K562 (cell line): Measurements from ENCODE around the gene TOR1AIP1. TPM values are rescaled to one million over a fixed set of nuclear protein-coding genes. Genes with fewer than 3 reads are reported as not detected.

Experiments used
- ATAC-seq: fragments of 200-7000 bp; cut with Tn5 transposase; 3 replicates; pipeline ENCODE4 v1.9.1; 2020; ENCODE audit warnings: moderate library complexity
- BruUV-seq: library from RNA; stranded (reverse); fragments of 400-500 nt; replicated peaks from 2 replicates; lab custom pipeline; 2021; lab: Mats Ljungman, UMichigan
- CTCF ChIA-PET: fragments of 300-600 bp; formaldehyde crosslinking; extraction: SDS; loops from one replicate; lab custom pipeline; 2021; ENCODE audit warnings: low intra/inter-chr PET ratio; lab: Yijun Ruan, JAX
- POLR2A ChIA-PET: fragments of 300-600, 350-650 bp; sonication (Branson Sonifier 250); formaldehyde crosslinking; extraction: SDS; loops from one replicate; lab custom pipeline; 2021; ENCODE audit warnings: antibody characterized with exemption, inconsistent platforms; lab: Yijun Ruan, JAX
- DNase-seq, 4 experiments: peaks; one replicate each; pipeline versions ENCODE4 v3.0.0 to v3.0.0-alpha.2; 2011 to 2018; ENCODE audit warnings: low spot score in 3 of 4, mixed read lengths in 3 of 4; ENCODE audit errors: extremely low read depth in 1 of 4
- FAIRE-seq: peaks from 2 replicates; lab custom pipeline; 2011; peaks lifted over from hg19 to GRCh38; lab: Jason Lieb, UNC
- H2AFZ ChIP-seq: 2 replicates; pipeline ENCODE4 v1.6.0; 2011; ENCODE audit warnings: low read depth, low read length, control low read depth, inconsistent platforms
- H3K27ac ChIP-seq: fragments of 200-600 bp; 3 replicates; pipeline ENCODE4 v1.8.0; 2011; ENCODE audit warnings: low read depth, mild to moderate bottlenecking, control low read depth, inconsistent platforms, low read length, moderate library complexity, mixed read lengths; ENCODE audit errors: extremely low read depth
- H3K27me3 ChIP-seq, 2 experiments: fragments of 300-600 bp in 1 of 2; 2 replicates in 1 of 2; 3 replicates in 1 of 2; pipeline versions ENCODE4 v1.6.0 to v1.8.0; 2011; ENCODE audit warnings: inconsistent platforms in 2 of 2, low read length in 2 of 2, mild to moderate bottlenecking in 1 of 2, mixed read lengths in 1 of 2, moderate library complexity in 1 of 2; ENCODE audit not compliant: control insufficient read depth in 2 of 2, insufficient read depth in 2 of 2
- H3K36me3 ChIP-seq: fragments of 300-600 bp; 3 replicates; pipeline ENCODE4 v1.8.0; 2011; ENCODE audit warnings: mild to moderate bottlenecking, low read length, inconsistent platforms; ENCODE audit not compliant: control insufficient read depth, insufficient read depth
- H3K4me1 ChIP-seq, 2 experiments: fragments of 200-600 bp in 1 of 2; replicated peaks in 1 of 2; 2 replicates in 1 of 2; 3 replicates in 1 of 2; pipeline versions ENCODE4 v1.5.1 to v1.8.0; 2011; ENCODE audit warnings: inconsistent platforms in 2 of 2, low read length in 2 of 2, mild to moderate bottlenecking in 1 of 2, mixed read lengths in 1 of 2, moderate library complexity in 1 of 2; ENCODE audit not compliant: control insufficient read depth in 2 of 2, insufficient read depth in 2 of 2
- H3K4me2 ChIP-seq: 2 replicates; pipeline ENCODE4 v1.6.1; 2011; ENCODE audit warnings: low read length, control low read depth, inconsistent platforms, mixed read lengths; ENCODE audit not compliant: insufficient read depth
- H3K4me3 ChIP-seq: fragments of 200-600 bp; sonication (generic), shearing (Covaris generic); 2 replicates; pipeline ENCODE4 v1.5.1; 2016; ENCODE audit warnings: control low read depth, inconsistent platforms
- H3K79me2 ChIP-seq: fragments of 200-600 bp; 3 replicates; pipeline ENCODE4 v1.8.0; 2011; ENCODE audit warnings: low read length, inconsistent platforms; ENCODE audit not compliant: control insufficient read depth, insufficient read depth
- H3K9ac ChIP-seq, 2 experiments: 2 replicates each; pipeline versions ENCODE4 v1.6.0 to v1.6.1; 2011; ENCODE audit warnings: low read depth in 2 of 2, low read length in 2 of 2, control low read depth in 1 of 2, inconsistent platforms in 1 of 2, mild to moderate bottlenecking in 1 of 2, mixed read lengths in 1 of 2; ENCODE audit not compliant: insufficient read depth in 1 of 2
- H3K9me1 ChIP-seq: one replicate; pipeline ENCODE4 v1.6.0; 2011; ENCODE audit warnings: inconsistent platforms, mild to moderate bottlenecking, low read length, moderate library complexity; ENCODE audit not compliant: control insufficient read depth, insufficient read depth
- H3K9me3 ChIP-seq: replicated peaks from 2 replicates; pipeline ENCODE4 v1.5.1; 2011; ENCODE audit warnings: low read depth, low read length, inconsistent platforms; ENCODE audit not compliant: control insufficient read depth, insufficient read depth
- H4K20me1 ChIP-seq: replicated peaks from 2 replicates; pipeline ENCODE4 v1.6.1; 2011; ENCODE audit warnings: low read length, inconsistent platforms, mixed read lengths; ENCODE audit not compliant: control insufficient read depth, insufficient read depth
- FOXA3 ChIP-seq, 2 experiments: fragments of 450-650 bp in 1 of 2; sonication (generic) in 1 of 2; formaldehyde crosslinking; IDR thresholded peaks in 1 of 2; conservative IDR thresholded peaks in 1 of 2; 2 replicates each; pipeline versions ENCODE4 v1.4.0 to v1.8.0; 2020 to 2022; ENCODE audit warnings: mild to moderate bottlenecking in 2 of 2, missing genetic modification reagents in 1 of 2
- HMGN3 ChIP-seq: IDR thresholded peaks from 2 replicates; pipeline ENCODE4 v1.6.1; 2011; ENCODE audit warnings: borderline replicate concordance, low read depth, mild to moderate bottlenecking, mixed read lengths, low read length; ENCODE audit not compliant: insufficient read length; ENCODE audit errors: extremely low read depth
- IFI16 ChIP-seq: fragments of 250-450 bp; sonication (Bioruptor Pico); IDR thresholded peaks from 2 replicates; pipeline ENCODE4 v2.1.2; 2022; ENCODE audit warnings: mild to moderate bottlenecking, inconsistent platforms
- SMAD1 ChIP-seq: fragments of 150-350 bp; IDR thresholded peaks from 2 replicates; pipeline ENCODE4 v1.6.1; 2014; ENCODE audit warnings: low read length, low read depth; ENCODE audit not compliant: partially characterized antibody
- TAF1 ChIP-seq: IDR thresholded peaks from 2 replicates; pipeline ENCODE4 v1.6.1; 2011; ENCODE audit warnings: mild to moderate bottlenecking, low read length, moderate library complexity; ENCODE audit not compliant: insufficient read depth, control insufficient read depth, severe bottlenecking; ENCODE audit errors: extremely low read depth
- ZBTB11 ChIP-seq, 3 experiments: fragments of 200-800 bp in 1 of 3; fragments of 250-450 bp in 1 of 3; fragments of 450-650 bp in 1 of 3; sonication (Bioruptor Pico) in 1 of 3; sonication (Bioruptor generic) in 1 of 3; formaldehyde crosslinking in 1 of 3; IDR thresholded peaks; 2 replicates each; pipeline versions ENCODE4 v1.6.1 to v1.8.0; 2016 to 2022; ENCODE audit warnings: mild to moderate bottlenecking in 2 of 3, missing genetic modification characterization in 2 of 3, missing compliant biosample characterization in 1 of 3, moderate library complexity in 1 of 3
- ZBTB12 ChIP-seq: fragments of 250-450 bp; sonication (Bioruptor Pico); IDR thresholded peaks from 2 replicates; pipeline ENCODE4 v1.4.0; 2020
- ZNF184 ChIP-seq: sonication (generic); formaldehyde crosslinking; IDR thresholded peaks from 2 replicates; pipeline ENCODE4 v1.5.0; 2020; ENCODE audit warnings: missing genetic modification reagents
- ZNF311 ChIP-seq: fragments of 250-450 bp; sonication (Bioruptor Pico); IDR thresholded peaks from 2 replicates; pipeline ENCODE4 v1.4.0; 2020; ENCODE audit warnings: mild to moderate bottlenecking, moderate library complexity
- WGBS: fragments of 100-300 bp; shearing (Covaris generic); methylation state at CpG from one replicate; pipeline ENCODE4 v1.1.6; 2016; ENCODE audit warnings: low coverage, mixed read lengths; ENCODE audit not compliant: insufficient coverage; ENCODE audit errors: missing lambda C conversion rate; 5-methylcytosine and 5-hydroxymethylcytosine counted together
- in situ Hi-C: fragments of 300-500 bp; cut with MboI; formaldehyde crosslinking; loops from 4 replicates; pipeline ENCODE4 v1.15.0; 2018; ENCODE audit warnings: inconsistent platforms, mixed read lengths
- intact Hi-C: fragments of 100-400 bp; cut with micrococcal nuclease; formaldehyde crosslinking; loops from 2 replicates; pipeline ENCODE4 v1.14.2; 2022
- polyA plus RNA-seq, 8 experiments: library from polyadenylated mRNA; depleted of rRNA in 4 of 8; stranded (reverse) in 5 of 8; unstranded in 3 of 8; fragments of >200 nt; fragmentation: Nextera tagmentation in 2 of 8; fragmentation: Illumina TruSeq in 1 of 8; extraction: Ambion mirVana in 2 of 8; extraction: Trizol in 1 of 8; gene quantifications; 2 replicates each; pipeline versions ENCODE4 v1.2.1 to v1.2.3, GENCODE V29; 2011 to 2014; ENCODE audit warnings: inconsistent platforms in 1 of 8, missing spikeins in 1 of 8
- total RNA-seq, 7 experiments: library from RNA; depleted of rRNA in 6 of 7; stranded (reverse); fragments of >200 nt in 6 of 7; fragmentation: Illumina TruSeq in 2 of 7; extraction: Trizol in 2 of 7; gene quantifications; 2 replicates each; pipeline versions ENCODE4 v1.2.1 to v1.2.3, GENCODE V29; 2011 to 2021; ENCODE audit warnings: low replicate concordance in 1 of 7
- TF ChIP-seq, protein P1 (sequence below): fragments of 250-450 bp; sonication (Bioruptor Pico); IDR thresholded peaks from 2 replicates; pipeline ENCODE4 v1.8.0; 2022; ENCODE audit warnings: moderate library complexity, mild to moderate bottlenecking, inconsistent platforms
- TF ChIP-seq, protein P2 (sequence below): conservative IDR thresholded peaks from 2 replicates; pipeline ENCODE4 v1.6.1; 2011; ENCODE audit warnings: low read depth, mild to moderate bottlenecking, low read length; ENCODE audit not compliant: control insufficient read depth

The TOR1AIP1 gene
- total and polyA plus RNA-seq, 9 of the 15 experiments (the other 6 are each of a cell fraction or from before 2014, with no cell fraction given): 18.1 to 46.9 (median 35.5) TPM

- TF ChIP-seq ZBTB11 (CRISPR knock-in tag; IDR thresholded peaks at IDR 0.05): no peak
These were observed 42.2 kb downstream of the TOR1AIP1 start (continued) for GRCh38 chr1:179924268-179924667.

DNA sequence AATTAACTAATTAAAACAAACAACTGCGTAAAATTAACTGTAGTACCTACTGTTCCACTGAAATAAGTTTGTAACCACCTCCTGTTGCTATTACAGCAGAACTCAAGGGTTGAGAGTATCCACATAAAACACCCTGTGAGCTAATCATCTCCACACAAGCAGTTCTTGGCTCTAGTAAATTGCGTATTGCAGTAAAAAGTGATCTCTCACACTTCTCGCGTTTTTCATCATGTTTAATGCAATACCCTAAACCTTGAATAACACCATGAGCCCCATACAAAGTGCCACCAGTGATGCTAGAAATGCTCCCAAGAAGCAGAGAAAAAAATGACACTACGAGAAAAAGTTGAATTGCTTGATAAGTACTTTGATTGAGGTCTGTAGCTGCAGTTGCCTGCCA, 43.2 kb downstream of the TOR1AIP1 start:
- no peak overlapping the region for H2AFZ ChIP-seq
- WGBS: 60% methylated on average over 5 of the region's 5 CpGs
- H4K20me1 ChIP-seq: no peaks in the 10 kb centered on the region
- peaks cover 0 to 4% of the 10 kb centered on the region in 2 experiments; a peak in 1 of 5 replicates for H3K4me1 ChIP-seq
- no peaks in the 10 kb centered on the region for H3K9me1 ChIP-seq
- POLR2A ChIA-PET: interaction anchor here (0.7 to 3.5 kb wide), 5 partner anchors 9 to 197 kb away, joined by 3 to 19 read pairs (median 3); no protein-coding TSS in a partner anchor
- H3K36me3 ChIP-seq: no peaks in the 10 kb centered on the region
- no peaks in the 10 kb centered on the region for H3K27me3 ChIP-seq
- H3K9ac ChIP-seq: no peak overlapping the region
- in situ Hi-C loops (no loop called here), intact Hi-C loops (no loop called here)
- no peak overlapping the region for H3K4me2 ChIP-seq
- CTCF ChIA-PET: no interaction called here
- H3K79me2 ChIP-seq: no peaks in the 10 kb centered on the region
- ATAC-seq (no peak), DNase-seq (no peak), FAIRE-seq (no peak)
- no peaks in the 10 kb centered on the region for H3K9me3 ChIP-seq
- no peak overlapping the region for H3K4me3 ChIP-seq
- no TSS peak for BruUV-seq
- no peak overlapping the region for H3K27ac ChIP-seq
- TF ChIP-seq TAF1 (no peak), ZBTB12 (CRISPR knock-in tag) (no peak), FOXA3 (CRISPR knock-in tag; conservative IDR thresholded peaks at IDR 0.05 in 1 of 2, IDR thresholded peaks at IDR 0.05 in 1 of 2) (no peak), ZNF184 (CRISPR knock-in tag) (no peak), SMAD1 (no peak), HMGN3 (no peak), ZNF311 (CRISPR knock-in tag) (no peak), IFI16 (CRISPR knock-in tag) (no peak)
- TF ChIP-seq, protein P1, sequence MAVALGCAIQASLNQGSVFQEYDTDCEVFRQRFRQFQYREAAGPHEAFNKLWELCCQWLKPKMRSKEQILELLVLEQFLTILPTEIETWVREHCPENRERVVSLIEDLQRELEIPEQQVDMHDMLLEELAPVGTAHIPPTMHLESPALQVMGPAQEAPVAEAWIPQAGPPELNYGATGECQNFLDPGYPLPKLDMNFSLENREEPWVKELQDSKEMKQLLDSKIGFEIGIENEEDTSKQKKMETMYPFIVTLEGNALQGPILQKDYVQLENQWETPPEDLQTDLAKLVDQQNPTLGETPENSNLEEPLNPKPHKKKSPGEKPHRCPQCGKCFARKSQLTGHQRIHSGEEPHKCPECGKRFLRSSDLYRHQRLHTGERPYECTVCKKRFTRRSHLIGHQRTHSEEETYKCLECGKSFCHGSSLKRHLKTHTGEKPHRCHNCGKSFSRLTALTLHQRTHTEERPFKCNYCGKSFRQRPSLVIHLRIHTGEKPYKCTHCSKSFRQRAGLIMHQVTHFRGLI: no peak
- TF ChIP-seq, protein P2, sequence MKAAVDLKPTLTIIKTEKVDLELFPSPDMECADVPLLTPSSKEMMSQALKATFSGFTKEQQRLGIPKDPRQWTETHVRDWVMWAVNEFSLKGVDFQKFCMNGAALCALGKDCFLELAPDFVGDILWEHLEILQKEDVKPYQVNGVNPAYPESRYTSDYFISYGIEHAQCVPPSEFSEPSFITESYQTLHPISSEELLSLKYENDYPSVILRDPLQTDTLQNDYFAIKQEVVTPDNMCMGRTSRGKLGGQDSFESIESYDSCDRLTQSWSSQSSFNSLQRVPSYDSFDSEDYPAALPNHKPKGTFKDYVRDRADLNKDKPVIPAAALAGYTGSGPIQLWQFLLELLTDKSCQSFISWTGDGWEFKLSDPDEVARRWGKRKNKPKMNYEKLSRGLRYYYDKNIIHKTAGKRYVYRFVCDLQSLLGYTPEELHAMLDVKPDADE: no peak
